Breast epithelium (tissue), 3 donors: ENCODE measurements around the gene TLX3.

Source experiments
- CTCF ChIP-seq, 3 donors: fragments of 450-650 bp; IDR thresholded peaks; one replicate each; pipeline ENCODE4 v1.5.1; 2016 to 2017; ENCODE audit warnings: antibody characterized with exemption in 3 of 3, mild to moderate bottlenecking in 3 of 3, moderate library complexity in 3 of 3
- POLR2A ChIP-seq: fragments of 450-650 bp; IDR thresholded peaks from one replicate; pipeline ENCODE4 v1.6.1; 2016; ENCODE audit warnings: antibody characterized with exemption, mild to moderate bottlenecking, moderate library complexity

GRCh38 chr5:171307789-171308452 is 1.1 kb upstream of the TLX3 start:
- TF ChIP-seq CTCF (IDR thresholded peaks at IDR 0.05) (no peak), POLR2A (no peak)
